Measurements from ENCODE around the gene SDC3.

- TF ChIP-seq CTCF (conservative IDR thresholded peaks at IDR 0.05) (no peak), EZH2 (IDR thresholded peaks at IDR 0.05; ENCODE audit: low read depth) (no peak)
Measured at GRCh38 chr1:30886710-30887428, 21.7 kb downstream of the SDC3 start.

Measured in PC-9 (cell line).